Panc1 (cell line): ENCODE measurements around the gene ZCCHC4. TPM values are rescaled to one million over a fixed set of nuclear protein-coding genes. Genes with fewer than 3 reads are reported as not detected.

Source experiments
- ATAC-seq: fragments of 200-7000 bp; cut with Tn5 transposase; 2 replicates; pipeline ENCODE4 v1.9.1; 2020; ENCODE audit warnings: mild to moderate bottlenecking, moderate library complexity
- BruUV-seq: library from RNA; stranded (reverse); fragments of 400-500 nt; replicated peaks from 2 replicates; lab custom pipeline; 2021; lab: Mats Ljungman, UMichigan
- CTCF ChIA-PET: fragments of 300-600 bp; sonication (Branson Sonifier 250); formaldehyde crosslinking; loops from one replicate; lab custom pipeline; 2022; ENCODE audit warnings: antibody characterized with exemption; lab: Charles Lee
- POLR2A ChIA-PET: fragments of 300-600 bp; sonication (Branson Sonifier 250); formaldehyde crosslinking; loops from one replicate; lab custom pipeline; 2022; ENCODE audit warnings: antibody characterized with exemption; lab: Charles Lee
- DNase-seq: peaks from one replicate; pipeline ENCODE4 v3.0.0-alpha.2; 2010; ENCODE audit warnings: low read depth, low spot score
- H3K27ac ChIP-seq: 2 replicates; pipeline ENCODE4 v1.5.1; 2011; ENCODE audit warnings: mild to moderate bottlenecking, low read length, inconsistent platforms
- H3K27me3 ChIP-seq: fragments of 200-500 bp; sonication (Bioruptor generic); 2 replicates; pipeline ENCODE4 v1.6.0; 2014; ENCODE audit warnings: low read length, inconsistent platforms; ENCODE audit not compliant: control insufficient read depth, insufficient read depth
- H3K36me3 ChIP-seq: fragments of 200-500 bp; sonication (Bioruptor generic); 2 replicates; pipeline ENCODE4 v1.5.1; 2014; ENCODE audit warnings: inconsistent platforms, mild to moderate bottlenecking, low read length, moderate library complexity; ENCODE audit not compliant: control insufficient read depth, insufficient read depth
- H3K4me1 ChIP-seq: 2 replicates; pipeline ENCODE4 v1.5.1; 2011; ENCODE audit warnings: inconsistent platforms, mild to moderate bottlenecking, low read length, moderate library complexity; ENCODE audit not compliant: control insufficient read depth, insufficient read depth
- H3K4me3 ChIP-seq, 2 experiments: 2 replicates each; pipeline ENCODE4 v1.5.1; 2011 to 2012; ENCODE audit warnings: low read depth in 2 of 2, low read length in 2 of 2, mild to moderate bottlenecking in 2 of 2, inconsistent platforms in 1 of 2, moderate library complexity in 1 of 2
- H3K9me3 ChIP-seq: fragments of 200-500 bp; sonication (Bioruptor generic); 2 replicates; pipeline ENCODE4 v1.5.1; 2014; ENCODE audit warnings: low read depth, mild to moderate bottlenecking, inconsistent platforms, low read length, moderate library complexity; ENCODE audit not compliant: control insufficient read depth, insufficient read depth
- CTCF ChIP-seq: fragments of 450-650 bp; IDR thresholded peaks from 2 replicates; pipeline ENCODE4 v1.5.1; 2017; ENCODE audit warnings: mild to moderate bottlenecking
- POLR2AphosphoS5 ChIP-seq: IDR thresholded peaks from 2 replicates; pipeline ENCODE4 v1.6.1; 2012; ENCODE audit warnings: mild to moderate bottlenecking, low read depth, low read length, moderate library complexity
- REST ChIP-seq, 2 experiments: IDR thresholded peaks; 2 replicates each; pipeline ENCODE4 v1.6.1; 2011 to 2012; ENCODE audit warnings: low read depth in 2 of 2, control low read depth in 1 of 2, low read length in 1 of 2, mild to moderate bottlenecking in 1 of 2, moderate library complexity in 1 of 2; ENCODE audit not compliant: insufficient read depth in 1 of 2
- SIN3A ChIP-seq: IDR thresholded peaks from 2 replicates; pipeline ENCODE4 v1.6.1; 2012; ENCODE audit warnings: low read depth, mild to moderate bottlenecking, low read length, moderate library complexity, borderline replicate concordance; ENCODE audit not compliant: insufficient read depth
- TCF7L2 ChIP-seq: IDR thresholded peaks from 2 replicates; pipeline ENCODE4 v1.6.1; 2011; ENCODE audit warnings: mild to moderate bottlenecking, low read depth, low read length, inconsistent platforms
- in situ Hi-C: cut with HindIII; loops from 2 replicates; pipeline ENCODE4 v1.10.0; 2016; ENCODE audit warnings: low sequenced_read_pairs, low pct_unique_long_range_greater_than_20kb
- intact Hi-C: fragments of 100-400 bp; cut with micrococcal nuclease; formaldehyde crosslinking; loops from one replicate; pipeline ENCODE4 v1.10.0; 2022; ENCODE audit not compliant: unreplicated experiment
- total RNA-seq: library from RNA; stranded (reverse); gene quantifications from one replicate; pipeline ENCODE4 v1.2.1, GENCODE V29; 2021; ENCODE audit not compliant: unreplicated experiment

The ZCCHC4 gene
- total RNA-seq, 1 experiment from 2014 or later = 6.0 TPM

GRCh38 chr4:25417014-25417413 lies 104.4 kb downstream of the ZCCHC4 start:
- TF ChIP-seq SIN3A (no peak), REST (IDR thresholded peaks at IDR 0.05; ENCODE audit: insufficient read depth in 1 of 2, low read depth in 2 of 2, low read length in 1 of 2) (no peak), TCF7L2 (no peak), POLR2AphosphoS5 (no peak), CTCF (no peak)
- intact Hi-C loops = no loop called here
- no peak for ATAC-seq
- CTCF ChIA-PET = no interaction called here
- no peak for DNase-seq
- Histone ChIP-seq H3K27ac (no peak overlapping the region), H3K4me1 (no peaks in the 10 kb centered on the region), H3K27me3 (no peaks in the 10 kb centered on the region), H3K9me3 (no peaks in the 10 kb centered on the region), H3K36me3 (peaks cover 16% of the 10 kb centered on the region), H3K4me3 (no peak overlapping the region)
- BruUV-seq = no TSS peak
- POLR2A ChIA-PET = no interaction called here
- in situ Hi-C loops = no loop called here

Other genes with a start within 250 kb of the ZCCHC4 start
- gene SEPSECS, start 152.3 kb upstream of the ZCCHC4 start, total RNA-seq = 4.0 TPM
- 9.6 TPM for gene PI4K2B, start 78.7 kb upstream of the ZCCHC4 start, total RNA-seq
- gene ANAPC4, start 64.5 kb downstream of the ZCCHC4 start, total RNA-seq = 22.8 TPM